Lower lobe of right lung (tissue), 2 donors: ENCODE data around the gene BCL2. TPM values are rescaled to one million over a fixed set of nuclear protein-coding genes. Genes with fewer than 3 reads are reported as not detected.
A peak's percentile ranks its signal among the peaks of the same experiment; 100 is the strongest.

ENCODE experiments used
- ATAC-seq, 2 donors: fragments of 200-7000 bp; cut with Tn5 transposase; one replicate each; pipeline ENCODE4 v1.9.1; 2020 to 2022; ENCODE audit warnings: mild to moderate bottlenecking in 2 of 2, moderate library complexity in 2 of 2
- DNase-seq: peaks from one replicate; pipeline ENCODE4 v3.0.0-alpha.2; 2020
- H3K27ac ChIP-seq: fragments of 200-600 bp; one replicate; pipeline ENCODE4 v1.8.0; 2022
- H3K27me3 ChIP-seq: fragments of 200-600 bp; one replicate; pipeline ENCODE4 v1.8.0; 2022; ENCODE audit warnings: low read depth
- H3K36me3 ChIP-seq: fragments of 200-600 bp; one replicate; pipeline ENCODE4 v1.8.0; 2022; ENCODE audit warnings: mild to moderate bottlenecking
- H3K4me1 ChIP-seq: fragments of 200-600 bp; one replicate; pipeline ENCODE4 v1.8.0; 2022
- H3K4me3 ChIP-seq: fragments of 200-600 bp; one replicate; pipeline ENCODE4 v1.8.0; 2022; ENCODE audit warnings: mild to moderate bottlenecking
- H3K9me3 ChIP-seq: fragments of 200-600 bp; one replicate; pipeline ENCODE4 v1.8.0; 2022
- intact Hi-C: fragments of 100-400 bp; cut with DNase I; formaldehyde crosslinking; loops from one replicate; pipeline ENCODE4 v1.11.0; 2022
- total RNA-seq: library from RNA; stranded (reverse); fragmentation: NEBNext Ultra II Directional; extraction: Animal tissue kit (Norgen Biotek cat#: 25700); gene quantifications from one replicate; pipeline ENCODE4 v1.2.1, GENCODE V29; 2021
- TF ChIP-seq, protein P1 (sequence below): fragments of 200-600 bp; IDR thresholded peaks from one replicate; pipeline ENCODE4 v1.8.0; 2022; ENCODE audit warnings: antibody characterized with exemption, mild to moderate bottlenecking
- donor health status: DM: no; HTN: yes; CAD: no; lungs with severe emphysema.

Gene BCL2
- total RNA-seq, 1 donor from 2014 or later, result 11.0 TPM

DNA sequence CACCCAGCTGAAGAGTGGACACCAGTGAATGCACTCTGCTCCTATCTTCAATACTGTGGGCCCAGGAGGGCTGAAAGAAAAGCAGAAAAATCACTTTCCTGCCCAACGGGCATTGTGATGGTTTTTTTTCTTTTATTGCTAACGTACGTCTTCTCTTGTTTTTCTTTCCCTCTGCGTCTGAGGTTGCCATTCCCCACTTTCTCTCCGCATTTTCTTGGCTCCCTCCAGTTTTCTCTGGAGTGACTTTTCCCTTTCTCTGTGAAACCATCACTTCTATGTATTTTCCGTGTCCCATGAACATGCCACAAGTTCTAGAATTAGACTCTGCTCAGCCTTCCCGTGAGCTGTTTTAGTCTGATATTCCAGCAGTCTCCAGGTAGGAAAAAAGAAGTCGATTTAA, 169.2 kb downstream of the BCL2 start:
- ATAC-seq (no peak), DNase-seq (no peak)
- Histone ChIP-seq H3K27me3 (no peaks in the 10 kb centered on the region), H3K4me1 (peaks cover 18% of the 10 kb centered on the region), H3K27ac (no peak overlapping the region), H3K4me3 (no peak overlapping the region), H3K9me3 (no peaks in the 10 kb centered on the region), H3K36me3 (no peaks in the 10 kb centered on the region)
- TF ChIP-seq, protein P1, sequence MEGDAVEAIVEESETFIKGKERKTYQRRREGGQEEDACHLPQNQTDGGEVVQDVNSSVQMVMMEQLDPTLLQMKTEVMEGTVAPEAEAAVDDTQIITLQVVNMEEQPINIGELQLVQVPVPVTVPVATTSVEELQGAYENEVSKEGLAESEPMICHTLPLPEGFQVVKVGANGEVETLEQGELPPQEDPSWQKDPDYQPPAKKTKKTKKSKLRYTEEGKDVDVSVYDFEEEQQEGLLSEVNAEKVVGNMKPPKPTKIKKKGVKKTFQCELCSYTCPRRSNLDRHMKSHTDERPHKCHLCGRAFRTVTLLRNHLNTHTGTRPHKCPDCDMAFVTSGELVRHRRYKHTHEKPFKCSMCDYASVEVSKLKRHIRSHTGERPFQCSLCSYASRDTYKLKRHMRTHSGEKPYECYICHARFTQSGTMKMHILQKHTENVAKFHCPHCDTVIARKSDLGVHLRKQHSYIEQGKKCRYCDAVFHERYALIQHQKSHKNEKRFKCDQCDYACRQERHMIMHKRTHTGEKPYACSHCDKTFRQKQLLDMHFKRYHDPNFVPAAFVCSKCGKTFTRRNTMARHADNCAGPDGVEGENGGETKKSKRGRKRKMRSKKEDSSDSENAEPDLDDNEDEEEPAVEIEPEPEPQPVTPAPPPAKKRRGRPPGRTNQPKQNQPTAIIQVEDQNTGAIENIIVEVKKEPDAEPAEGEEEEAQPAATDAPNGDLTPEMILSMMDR, result no peak
- intact Hi-C loops, result no loop called here

DNA sequence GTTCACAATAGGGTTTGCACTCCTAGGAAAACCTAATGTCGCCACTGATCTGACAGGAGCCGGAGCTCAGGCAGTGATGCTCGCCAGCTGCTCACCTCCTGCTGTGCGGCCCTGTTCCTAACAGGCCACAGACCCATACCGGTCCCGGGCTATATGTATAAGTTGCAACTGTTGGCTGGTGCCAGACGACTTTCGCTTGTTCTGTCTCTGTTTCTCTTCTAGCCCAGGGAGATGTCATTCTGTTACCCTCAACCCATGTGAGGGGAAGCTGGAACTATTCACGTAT, 170.3 kb downstream of the BCL2 start:
- peaks cover 13% of the 10 kb centered on the region for H3K4me1 ChIP-seq
- no peak for DNase-seq

DNA sequence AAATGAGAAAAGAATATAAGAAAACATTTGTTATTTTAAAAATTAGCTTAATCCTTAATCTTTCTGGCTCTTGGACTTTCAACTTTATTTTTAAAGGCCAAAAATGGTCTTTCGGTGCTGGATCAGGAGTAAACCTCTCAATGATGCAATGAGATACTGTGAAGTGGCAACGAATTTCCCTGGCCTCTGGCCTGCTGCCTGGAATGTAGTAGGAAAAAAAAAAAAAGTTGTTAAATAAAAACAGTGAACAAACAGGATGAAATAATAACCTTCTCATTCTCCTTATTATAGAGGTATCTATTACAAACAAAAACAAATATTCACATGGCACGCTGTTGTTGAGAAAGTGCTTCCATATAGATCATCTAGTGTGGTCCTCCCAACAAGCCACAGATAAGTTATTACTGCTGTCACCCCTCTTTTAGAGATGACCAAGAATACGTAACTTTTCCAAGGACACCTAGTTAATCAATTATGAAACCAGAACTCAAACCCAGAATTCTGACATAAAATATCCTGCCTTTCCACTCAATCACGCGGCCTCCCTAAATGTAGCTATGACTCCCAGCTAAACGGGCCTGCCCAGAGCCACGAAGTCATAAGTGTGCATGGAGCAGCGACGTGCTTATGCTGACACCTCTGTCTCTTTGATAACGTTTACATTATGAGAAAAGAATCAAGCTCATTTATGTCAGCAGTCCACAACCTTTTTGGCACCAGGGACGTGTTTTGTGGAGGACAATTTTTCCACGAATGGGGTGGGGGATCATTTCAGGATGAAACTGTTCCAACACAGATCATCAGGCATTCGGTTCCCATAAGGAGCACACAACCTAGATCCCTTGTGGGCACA, 170.9 kb downstream of the BCL2 start:
- Histone ChIP-seq H3K4me1 (peaks cover 13% of the 10 kb centered on the region), H3K27ac (peak overlapping the region; percentile 13), H3K4me3 (no peak overlapping the region), H3K27me3 (no peaks in the 10 kb centered on the region), H3K9me3 (no peaks in the 10 kb centered on the region), H3K36me3 (no peaks in the 10 kb centered on the region)
- intact Hi-C loops, result no loop called here
- TF ChIP-seq, protein P1, result no peak
- ATAC-seq, result peak in 1 of 2 donors; percentile 55
- DNase-seq, result no peak

More for the DNA sequence above, 170.3 kb downstream of the BCL2 start:
- H3K27ac ChIP-seq, result peak overlapping the region; percentile 13
- intact Hi-C loops, result no loop called here
- TF ChIP-seq, protein P1, result no peak
- H3K36me3 ChIP-seq, result no peaks in the 10 kb centered on the region
- no peaks in the 10 kb centered on the region for H3K27me3 ChIP-seq
- H3K9me3 ChIP-seq, result no peaks in the 10 kb centered on the region
- H3K4me3 ChIP-seq, result no peak overlapping the region
- ATAC-seq, result no peak

DNA sequence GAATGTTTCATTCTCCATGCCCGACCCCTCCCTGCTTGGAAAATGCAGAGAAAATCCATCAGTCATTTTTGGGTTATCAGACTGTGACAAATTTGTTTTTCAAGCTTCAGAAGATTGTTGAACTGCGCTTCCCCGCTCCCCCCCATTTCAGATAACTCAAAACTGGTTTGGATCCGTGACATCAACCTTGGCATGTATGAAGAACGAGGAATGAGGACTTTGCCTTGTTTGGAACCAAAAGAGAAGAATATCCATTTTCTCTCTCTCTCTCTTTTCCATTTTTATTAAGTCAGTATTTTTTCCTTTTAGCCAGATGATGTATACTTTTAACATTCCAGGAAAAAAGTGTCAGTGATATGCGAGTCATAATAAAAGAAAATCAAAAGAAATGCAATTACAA, 171.6 kb downstream of the BCL2 start:
- Histone ChIP-seq H3K27ac (no peak overlapping the region), H3K4me3 (no peak overlapping the region), H3K27me3 (no peaks in the 10 kb centered on the region), H3K9me3 (no peaks in the 10 kb centered on the region), H3K36me3 (no peaks in the 10 kb centered on the region), H3K4me1 (peaks cover 13% of the 10 kb centered on the region)
- intact Hi-C loops, result no loop called here
- DNase-seq, result no peak
- TF ChIP-seq, protein P1, result no peak
- ATAC-seq, result no peak

DNA sequence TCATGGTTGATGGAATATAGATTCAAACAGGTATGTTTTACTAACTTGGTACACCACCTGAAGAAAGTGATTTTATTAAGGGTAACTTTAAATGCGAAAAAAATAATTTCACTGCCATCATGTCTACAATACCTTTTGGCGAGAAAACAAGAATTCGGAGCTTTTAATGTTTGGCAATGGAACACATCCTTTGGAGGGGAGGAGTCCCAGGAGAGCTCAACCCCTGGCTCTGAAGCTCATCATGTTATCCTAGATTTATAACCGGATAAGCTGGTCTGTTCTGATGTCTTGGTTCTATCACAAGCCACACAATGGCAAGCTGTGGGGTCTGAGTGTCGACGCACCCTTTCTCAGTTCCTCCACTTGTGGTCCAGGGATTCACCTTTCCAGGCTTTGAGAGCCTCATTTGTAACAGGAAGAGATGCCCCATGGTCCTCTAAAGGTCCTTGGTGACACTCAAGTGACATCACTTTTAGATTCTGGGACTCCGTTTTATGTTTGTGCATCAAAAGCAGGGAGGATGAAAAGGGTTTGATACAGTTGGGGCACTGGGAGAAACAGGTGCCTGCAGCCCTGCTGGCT, 172.7 kb downstream of the BCL2 start:
- Histone ChIP-seq H3K27me3 (no peaks in the 10 kb centered on the region), H3K27ac (no peak overlapping the region), H3K9me3 (no peaks in the 10 kb centered on the region), H3K4me1 (peaks cover 24% of the 10 kb centered on the region), H3K4me3 (no peak overlapping the region), H3K36me3 (no peaks in the 10 kb centered on the region)
- TF ChIP-seq, protein P1, result no peak
- no peak for ATAC-seq
- intact Hi-C loops, result no loop called here
- no peak for DNase-seq
